Endothelial cell of umbilical vein (primary cell): ENCODE data around the gene LSP1.
"Not testable (repeated sequence)": the region's sequence is repeated elsewhere in the genome, so short reads cannot be mapped to it uniquely, and the experiment has no call there.

Experiments
- EZH2 ChIP-seq: IDR thresholded peaks from 2 replicates; pipeline ENCODE4 v1.6.1; 2012; ENCODE audit warnings: borderline replicate concordance, low read depth, mild to moderate bottlenecking, moderate library complexity, low read length, inconsistent platforms; ENCODE audit not compliant: severe bottlenecking
- TF ChIP-seq, protein P1 (sequence below), 2 donors: IDR thresholded peaks; 1 replicate in 1 of 2; 2 replicates in 1 of 2; pipeline ENCODE4 v1.5.1; 2011; ENCODE audit warnings: low read length in 2 of 2, mild to moderate bottlenecking in 2 of 2, moderate library complexity in 2 of 2, control low read depth in 1 of 2, inconsistent platforms in 1 of 2, low read depth in 1 of 2; ENCODE audit not compliant: insufficient read depth in 1 of 2; ENCODE audit errors: extremely low read depth in 1 of 2

DNA sequence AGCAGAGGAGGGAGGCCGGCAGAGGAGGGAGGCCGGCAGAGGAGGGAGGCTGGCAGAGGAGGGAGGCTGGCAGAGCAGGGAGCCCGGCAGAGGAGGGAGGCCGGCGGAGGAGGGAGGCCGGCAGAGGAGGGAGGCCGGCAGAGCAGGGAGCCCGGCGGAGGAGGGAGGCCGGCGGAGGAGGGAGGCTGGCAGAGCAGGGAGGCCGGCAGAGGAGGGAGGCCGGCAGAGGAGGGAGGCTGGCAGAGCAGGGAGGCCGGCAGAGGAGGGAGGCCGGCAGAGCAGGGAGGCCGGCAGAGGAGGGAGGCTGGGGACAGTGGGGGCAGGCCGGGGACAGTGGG lies 20.9 kb downstream of the LSP1 start:
- TF ChIP-seq, protein P1, sequence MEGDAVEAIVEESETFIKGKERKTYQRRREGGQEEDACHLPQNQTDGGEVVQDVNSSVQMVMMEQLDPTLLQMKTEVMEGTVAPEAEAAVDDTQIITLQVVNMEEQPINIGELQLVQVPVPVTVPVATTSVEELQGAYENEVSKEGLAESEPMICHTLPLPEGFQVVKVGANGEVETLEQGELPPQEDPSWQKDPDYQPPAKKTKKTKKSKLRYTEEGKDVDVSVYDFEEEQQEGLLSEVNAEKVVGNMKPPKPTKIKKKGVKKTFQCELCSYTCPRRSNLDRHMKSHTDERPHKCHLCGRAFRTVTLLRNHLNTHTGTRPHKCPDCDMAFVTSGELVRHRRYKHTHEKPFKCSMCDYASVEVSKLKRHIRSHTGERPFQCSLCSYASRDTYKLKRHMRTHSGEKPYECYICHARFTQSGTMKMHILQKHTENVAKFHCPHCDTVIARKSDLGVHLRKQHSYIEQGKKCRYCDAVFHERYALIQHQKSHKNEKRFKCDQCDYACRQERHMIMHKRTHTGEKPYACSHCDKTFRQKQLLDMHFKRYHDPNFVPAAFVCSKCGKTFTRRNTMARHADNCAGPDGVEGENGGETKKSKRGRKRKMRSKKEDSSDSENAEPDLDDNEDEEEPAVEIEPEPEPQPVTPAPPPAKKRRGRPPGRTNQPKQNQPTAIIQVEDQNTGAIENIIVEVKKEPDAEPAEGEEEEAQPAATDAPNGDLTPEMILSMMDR (IDR thresholded peaks at IDR 0.05; ENCODE audit: extremely low read depth in 1 of 2, insufficient read depth in 1 of 2, low read depth in 1 of 2, low read length in 2 of 2) = not testable (repeated sequence)
- not testable (repeated sequence) for TF ChIP-seq EZH2
